ENCODE results near the gene TPCN2.

TPCN2 gene

GRCh38 chr11:69101792-69102695, 53.3 kb downstream of the TPCN2 start:
- in situ Hi-C loops (cut with MboI; ENCODE audit: low pct_unique_long_range_greater_than_20kb, low sequenced_read_pairs) = no loop called here
- DNase-seq = no peak

GRCh38 chr11:69102732-69103615, 54.2 kb downstream of the TPCN2 start:
- in situ Hi-C loops (cut with MboI; ENCODE audit: low pct_unique_long_range_greater_than_20kb, low sequenced_read_pairs) = no loop called here
- DNase-seq = no peak

- DNase-seq = no peak
- in situ Hi-C loops (cut with MboI; ENCODE audit: low pct_unique_long_range_greater_than_20kb, low sequenced_read_pairs) = no loop called here
Observed at GRCh38 chr11:69104212-69104855, 55.6 kb downstream of the TPCN2 start.

- in situ Hi-C loops (cut with MboI; ENCODE audit: low pct_unique_long_range_greater_than_20kb, low sequenced_read_pairs) = no loop called here
- no peak for DNase-seq
Observed at GRCh38 chr11:69104856-69105395, 56.2 kb downstream of the TPCN2 start.

GRCh38 chr11:69105461-69106030, 56.8 kb downstream of the TPCN2 start:
- no peak for DNase-seq
- in situ Hi-C loops (cut with MboI; ENCODE audit: low pct_unique_long_range_greater_than_20kb, low sequenced_read_pairs) = no loop called here

GRCh38 chr11:69106031-69106811, 57.5 kb downstream of the TPCN2 start:
- in situ Hi-C loops (cut with MboI; ENCODE audit: low pct_unique_long_range_greater_than_20kb, low sequenced_read_pairs) = no loop called here
- DNase-seq = no peak

- DNase-seq = no peak
- in situ Hi-C loops (cut with MboI; ENCODE audit: low pct_unique_long_range_greater_than_20kb, low sequenced_read_pairs) = no loop called here
Observed at GRCh38 chr11:69107413-69107812, 58.7 kb downstream of the TPCN2 start.

- in situ Hi-C loops (cut with MboI; ENCODE audit: low pct_unique_long_range_greater_than_20kb, low sequenced_read_pairs) = no loop called here
- no peak for DNase-seq
Observed at GRCh38 chr11:69108030-69108429, 59.3 kb downstream of the TPCN2 start.

GRCh38 chr11:69108559-69108958, 59.8 kb downstream of the TPCN2 start:
- DNase-seq = no peak
- in situ Hi-C loops (cut with MboI; ENCODE audit: low pct_unique_long_range_greater_than_20kb, low sequenced_read_pairs) = no loop called here

- no peak for DNase-seq
- in situ Hi-C loops (cut with MboI; ENCODE audit: low pct_unique_long_range_greater_than_20kb, low sequenced_read_pairs) = no loop called here
Observed at GRCh38 chr11:69109101-69109500, 60.4 kb downstream of the TPCN2 start.

- in situ Hi-C loops (cut with MboI; ENCODE audit: low pct_unique_long_range_greater_than_20kb, low sequenced_read_pairs) = loop anchor here (10.0 kb wide), 1 partner anchor 544 kb away; no protein-coding TSS in a partner anchor
Observed at GRCh38 chr11:69110451-69110850, 61.7 kb downstream of the TPCN2 start.

GRCh38 chr11:69111624-69112542, 63.2 kb downstream of the TPCN2 start:
- in situ Hi-C loops (cut with MboI; ENCODE audit: low pct_unique_long_range_greater_than_20kb, low sequenced_read_pairs) = loop anchor here (10.0 kb wide), 1 partner anchor 543 kb away; no protein-coding TSS in a partner anchor
- DNase-seq = no peak

More at GRCh38 chr11:69110451-69110850, 61.7 kb downstream of the TPCN2 start:
- DNase-seq = no peak

GRCh38 chr11:69113226-69113625, 64.5 kb downstream of the TPCN2 start:
- no peak for DNase-seq
- in situ Hi-C loops (cut with MboI; ENCODE audit: low pct_unique_long_range_greater_than_20kb, low sequenced_read_pairs) = loop anchor here (10.0 kb wide), 1 partner anchor 542 kb away; no protein-coding TSS in a partner anchor

- no peak for DNase-seq
- in situ Hi-C loops (cut with MboI; ENCODE audit: low pct_unique_long_range_greater_than_20kb, low sequenced_read_pairs) = loop anchor here (10.0 kb wide), 1 partner anchor 541 kb away; no protein-coding TSS in a partner anchor
Observed at GRCh38 chr11:69113646-69114340, 65.1 kb downstream of the TPCN2 start.

GRCh38 chr11:69114362-69114761, 65.6 kb downstream of the TPCN2 start:
- DNase-seq = no peak
- in situ Hi-C loops (cut with MboI; ENCODE audit: low pct_unique_long_range_greater_than_20kb, low sequenced_read_pairs) = loop anchor here (10.0 kb wide), 1 partner anchor 540 kb away; no protein-coding TSS in a partner anchor

- in situ Hi-C loops (cut with MboI; ENCODE audit: low pct_unique_long_range_greater_than_20kb, low sequenced_read_pairs) = loop anchor here (10.0 kb wide), 1 partner anchor 540 kb away; no protein-coding TSS in a partner anchor
- DNase-seq = no peak
Observed at GRCh38 chr11:69114811-69115523, 66.2 kb downstream of the TPCN2 start.

Measured in KBM-7 (cell line).